ENCODE results near the gene RMDN2. TPM values are rescaled to one million over a fixed set of nuclear protein-coding genes. Genes with fewer than 3 reads are reported as not detected.
"Not testable (repeated sequence)": the region's sequence is repeated elsewhere in the genome, so short reads cannot be mapped to it uniquely, and the experiment has no call there.

Gene RMDN2
- total and polyA plus RNA-seq, 8 donors, result 1.8 to 21.9 (median 2.7) TPM

- WGBS, 5 donors, result 81 to 92% (median 91%) methylated on average over 7 of the region's 7 CpGs
- H3K27me3 ChIP-seq, result no peaks in the 10 kb centered on the region
- TF ChIP-seq POLR2AphosphoS5 (IDR thresholded peaks at IDR 0.05) (no peak), POLR2A (IDR thresholded peaks at IDR 0.05) (no peak), CTCF (IDR thresholded peaks at IDR 0.05) (no peak), EP300 (IDR thresholded peaks at IDR 0.05) (no peak)
- intact Hi-C loops (cut with DNase I; ENCODE audit: low total_unique reads), result no loop called here
- H3K36me3 ChIP-seq, result no peaks in the 10 kb centered on the region
- H3K4me3 ChIP-seq, result no peak overlapping the region
- H3K27ac ChIP-seq, result no peak overlapping the region
- DNase-seq, result no peak
- H3K4me1 ChIP-seq, result no peaks in the 10 kb centered on the region
- no peaks in the 10 kb centered on the region for H3K9me3 ChIP-seq
These were observed 92.7 kb downstream of the RMDN2 start for GRCh38 chr2:38017836-38018235.

GRCh38 chr2:38020359-38021069, 95.4 kb downstream of the RMDN2 start:
- H3K27ac ChIP-seq; intact Hi-C loops (cut with DNase I; ENCODE audit: low total_unique reads); H3K36me3 ChIP-seq; H3K4me3 ChIP-seq; H3K4me1 ChIP-seq; H3K27me3 ChIP-seq; DNase-seq; H3K9me3 ChIP-seq: not testable (repeated sequence)
- 96 to 99% (median 97%) methylated on average over 20 to 33 of the region's 33 CpGs for WGBS, 5 donors

GRCh38 chr2:38021589-38021988, 96.5 kb downstream of the RMDN2 start:
- 87 to 97% (median 93%) methylated on average over 7 to 9 of the region's 9 CpGs for WGBS, 5 donors
- Histone ChIP-seq H3K27me3 (no peaks in the 10 kb centered on the region), H3K4me1 (no peaks in the 10 kb centered on the region), H3K9me3 (no peaks in the 10 kb centered on the region), H3K27ac (no peak overlapping the region), H3K4me3 (no peak overlapping the region), H3K36me3 (no peaks in the 10 kb centered on the region)
- TF ChIP-seq POLR2AphosphoS5 (IDR thresholded peaks at IDR 0.05), result no peak
- no peak for TF ChIP-seq CTCF (IDR thresholded peaks at IDR 0.05)
- TF ChIP-seq POLR2A (IDR thresholded peaks at IDR 0.05), result no peak
- no peak for TF ChIP-seq EP300 (IDR thresholded peaks at IDR 0.05)
- DNase-seq, result no peak
- intact Hi-C loops (cut with DNase I; ENCODE audit: low total_unique reads), result no loop called here

- H3K27me3 ChIP-seq, result no peaks in the 10 kb centered on the region
- H3K36me3 ChIP-seq, result no peaks in the 10 kb centered on the region
- TF ChIP-seq POLR2A (IDR thresholded peaks at IDR 0.05) (no peak), CTCF (IDR thresholded peaks at IDR 0.05) (no peak), EP300 (IDR thresholded peaks at IDR 0.05) (no peak), POLR2AphosphoS5 (IDR thresholded peaks at IDR 0.05) (no peak)
- WGBS, 5 donors, result 72 to 80% (median 75%) methylated on average over 2 of the region's 2 CpGs
- H3K4me1 ChIP-seq, result no peaks in the 10 kb centered on the region
- no peak for DNase-seq
- H3K27ac ChIP-seq, result no peak overlapping the region
- intact Hi-C loops (cut with DNase I; ENCODE audit: low total_unique reads), result no loop called here
- no peaks in the 10 kb centered on the region for H3K9me3 ChIP-seq
- no peak overlapping the region for H3K4me3 ChIP-seq
These were observed 101.8 kb downstream of the RMDN2 start for GRCh38 chr2:38026846-38027245.

- Histone ChIP-seq H3K4me3 (no peak overlapping the region), H3K9me3 (no peaks in the 10 kb centered on the region), H3K27ac (no peak overlapping the region), H3K36me3 (no peaks in the 10 kb centered on the region), H3K27me3 (no peaks in the 10 kb centered on the region), H3K4me1 (no peaks in the 10 kb centered on the region)
- DNase-seq, result no peak
- intact Hi-C loops (cut with DNase I; ENCODE audit: low total_unique reads), result no loop called here
- 85 to 94% (median 88%) methylated on average over 4 of the region's 4 CpGs for WGBS, 5 donors
- TF ChIP-seq POLR2AphosphoS5 (IDR thresholded peaks at IDR 0.05) (no peak), EP300 (IDR thresholded peaks at IDR 0.05) (no peak), POLR2A (IDR thresholded peaks at IDR 0.05) (no peak), CTCF (IDR thresholded peaks at IDR 0.05) (no peak)
These were observed 103.7 kb downstream of the RMDN2 start for GRCh38 chr2:38028829-38029228.
